B cell (primary cell): ENCODE measurements around the gene PLA2G4D. TPM values are rescaled to one million over a fixed set of nuclear protein-coding genes. Genes with fewer than 3 reads are reported as not detected.

ENCODE experiments used
- ATAC-seq: fragments of 200-7000 bp; cut with Tn5 transposase; one replicate; pipeline ENCODE4 v1.10.0; 2021; ENCODE audit warnings: low read depth, mild to moderate bottlenecking, moderate number of reproducible peaks, moderate library complexity
- CTCF ChIA-PET: fragments of 350-600 bp; sonication (Branson Sonifier 250); formaldehyde crosslinking; loops from one replicate; lab custom pipeline; 2021; ENCODE audit warnings: antibody characterized with exemption, inconsistent platforms; lab: Charles Lee
- POLR2A ChIA-PET: fragments of 350-600 bp; sonication (Branson Sonifier 250); formaldehyde crosslinking; loops from one replicate; lab custom pipeline; 2021; ENCODE audit warnings: antibody characterized with exemption; lab: Charles Lee
- DNase-seq: peaks from one replicate; pipeline ENCODE4 v3.0.0; 2013
- H2AFZ ChIP-seq: 2 replicates; pipeline ENCODE4 v1.6.1; 2012; ENCODE audit warnings: mild to moderate bottlenecking, low read depth, low read length; ENCODE audit not compliant: insufficient read depth, poor library complexity, severe bottlenecking
- H3K27ac ChIP-seq, 2 donors: 1 replicate in 1 of 2; 2 replicates in 1 of 2; pipeline ENCODE4 v1.5.1; 2012 to 2013; ENCODE audit warnings: low read length in 2 of 2, mild to moderate bottlenecking in 2 of 2, moderate library complexity in 1 of 2
- H3K27me3 ChIP-seq, 4 experiments: fragments of 200-600 bp in 1 of 4; sonication (generic) in 1 of 4; replicated peaks in 1 of 4; 1 replicate in 2 of 4; 2 replicates in 2 of 4; pipeline versions ENCODE4 v1.6.1 to v1.7.0; 2013 to 2016; ENCODE audit warnings: low read length in 3 of 4, mild to moderate bottlenecking in 2 of 4, mixed read lengths in 1 of 4, moderate library complexity in 1 of 4; ENCODE audit not compliant: insufficient read depth in 4 of 4, control insufficient read depth in 3 of 4; ENCODE audit errors: control extremely low read depth in 1 of 4
- H3K36me3 ChIP-seq, 2 experiments: replicated peaks in 1 of 2; 1 replicate in 1 of 2; 2 replicates in 1 of 2; pipeline versions ENCODE4 v1.6.1 to v1.7.1; 2013; ENCODE audit warnings: low read length in 1 of 2; ENCODE audit not compliant: insufficient read depth in 2 of 2, control insufficient read depth in 1 of 2; ENCODE audit errors: control extremely low read depth in 1 of 2, extremely low read depth in 1 of 2
- H3K4me1 ChIP-seq, 2 donors: fragments of 200-600 bp in 1 of 2; sonication (generic) in 1 of 2; 1 replicate in 1 of 2; 2 replicates in 1 of 2; pipeline versions ENCODE4 v1.5.1 to v1.6.1; 2013 to 2017; ENCODE audit warnings: low read length in 2 of 2; ENCODE audit not compliant: control insufficient read depth in 2 of 2, insufficient read depth in 2 of 2
- H3K4me2 ChIP-seq: replicated peaks from 2 replicates; pipeline ENCODE3; 2012; ENCODE audit warnings: mild to moderate bottlenecking, low read depth, low read length; ENCODE audit not compliant: poor library complexity, severe bottlenecking
- H3K4me3 ChIP-seq, 5 experiments: fragments of 200-600 bp in 1 of 5; sonication (generic) in 1 of 5; 1 replicate in 3 of 5; 2 replicates in 2 of 5; pipeline versions ENCODE4 v1.5.1 to v1.7.0; 2011 to 2016; ENCODE audit warnings: low read length in 4 of 5, mild to moderate bottlenecking in 4 of 5, low read depth in 2 of 5, control low read depth in 1 of 5, moderate library complexity in 1 of 5; ENCODE audit not compliant: insufficient read depth in 1 of 5; ENCODE audit errors: control extremely low read depth in 1 of 5, extremely low read depth in 1 of 5
- H3K79me2 ChIP-seq: fragments of 200-600 bp; sonication (generic); one replicate; pipeline ENCODE4 v1.6.0; 2016; ENCODE audit warnings: low read length; ENCODE audit not compliant: control insufficient read depth, insufficient read depth
- H3K9ac ChIP-seq: fragments of 200-600 bp; sonication (generic); 2 replicates; pipeline ENCODE4 v1.6.1; 2017; ENCODE audit warnings: mild to moderate bottlenecking, low read length, moderate library complexity
- H3K9me3 ChIP-seq, 3 donors: one replicate each; pipeline versions ENCODE4 v1.6.1 to v1.7.1; 2013; ENCODE audit warnings: low read length in 2 of 3; ENCODE audit not compliant: control insufficient read depth in 2 of 3, insufficient read depth in 1 of 3; ENCODE audit errors: control extremely low read depth in 1 of 3
- H4K20me1 ChIP-seq: 2 replicates; pipeline ENCODE4 v1.6.0; 2012; ENCODE audit warnings: mild to moderate bottlenecking, low read length; ENCODE audit not compliant: insufficient read depth, control insufficient read depth, poor library complexity, severe bottlenecking
- H3K27ac Mint-ChIP-seq: one replicate; pipeline ENCODE4 v1.8.0; 2021; ENCODE audit warnings: mixed read lengths
- H3K27me3 Mint-ChIP-seq: one replicate; pipeline ENCODE4 v1.8.0; 2021; ENCODE audit warnings: mixed read lengths
- H3K4me1 Mint-ChIP-seq: one replicate; pipeline ENCODE4 v1.8.0; 2021; ENCODE audit warnings: mixed read lengths
- H3K4me3 Mint-ChIP-seq: one replicate; pipeline ENCODE4 v1.8.0; 2021; ENCODE audit warnings: mixed read lengths
- H3K9me3 Mint-ChIP-seq: one replicate; pipeline ENCODE4 v1.8.0; 2022; ENCODE audit warnings: mixed read lengths; ENCODE audit not compliant: insufficient read depth
- EZH2 ChIP-seq: IDR thresholded peaks from 2 replicates; pipeline ENCODE4 v1.6.1; 2012; ENCODE audit warnings: borderline replicate concordance, low read depth, mild to moderate bottlenecking, moderate library complexity, low read length; ENCODE audit not compliant: insufficient read depth, poor library complexity, severe bottlenecking
- WGBS: methylation state at CpG from one replicate; pipeline ENCODE4 v1.1.5; 2013; ENCODE audit warnings: missing lambda C conversion rate; ENCODE audit not compliant: insufficient coverage; 5-methylcytosine and 5-hydroxymethylcytosine counted together
- intact Hi-C: fragments of 100-400 bp; cut with micrococcal nuclease; formaldehyde crosslinking; loops from one replicate; pipeline ENCODE4 v1.10.0; 2022
- polyA plus RNA-seq: library from polyadenylated mRNA; depleted of rRNA; stranded (reverse); fragments of >200 nt; gene quantifications from 2 replicates; pipeline ENCODE4 v1.2.3, GENCODE V29; 2012
- total RNA-seq, 2 donors: library from RNA; stranded (reverse); fragments of 120-200 nt in 1 of 2; gene quantifications; 1 replicate in 1 of 2; 2 replicates in 1 of 2; pipeline versions ENCODE4 v1.2.3 to v1.2.4, GENCODE V29; 2013 to 2022
- TF ChIP-seq, protein P1 (sequence below): fragments of 200-600 bp; IDR thresholded peaks from one replicate; pipeline ENCODE4 v1.8.0; 2022; ENCODE audit warnings: antibody characterized with exemption, mild to moderate bottlenecking

PLA2G4D gene
- total and polyA plus RNA-seq, 2 donors (not counting 1 experiment from before 2014, with no cell fraction given) = not detected

DNA sequence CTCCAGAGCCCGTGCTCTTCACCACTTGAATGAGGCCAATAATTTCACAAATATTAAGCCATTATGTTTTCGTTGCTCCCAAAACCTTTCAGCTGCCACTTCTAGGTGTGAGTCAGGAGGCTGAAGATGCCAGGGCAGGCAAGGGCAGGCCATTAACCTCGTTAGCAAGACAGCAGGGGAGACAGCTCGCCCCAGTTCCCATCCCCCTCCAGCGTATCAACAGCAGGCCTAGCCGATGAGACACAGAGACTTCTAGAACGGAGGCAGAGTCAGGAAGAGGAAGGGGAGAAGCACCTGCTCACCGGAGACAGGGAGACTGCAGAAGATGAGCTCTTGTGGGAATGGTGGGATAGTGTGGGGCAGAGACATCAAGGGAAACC, 45.6 kb downstream of the PLA2G4D start:
- H3K36me3 ChIP-seq = no peaks in the 10 kb centered on the region
- H3K4me3 ChIP-seq = no peak overlapping the region
- Mint-ChIP-seq H3K27me3 (peaks cover 18% of the 10 kb centered on the region), H3K9me3 (no peaks in the 10 kb centered on the region), H3K4me1 (no peaks in the 10 kb centered on the region), H3K4me3 (no peak overlapping the region), H3K27ac (no peak overlapping the region)
- no peaks in the 10 kb centered on the region for H3K4me1 ChIP-seq
- no peaks in the 10 kb centered on the region for H3K9me3 ChIP-seq
- 92% methylated on average over 3 of the region's 8 CpGs for WGBS
- H3K9ac ChIP-seq = no peak overlapping the region
- ATAC-seq (no peak), DNase-seq (no peak)
- H2AFZ ChIP-seq = no peak overlapping the region
- no peak overlapping the region for H3K4me2 ChIP-seq
- no peaks in the 10 kb centered on the region for H4K20me1 ChIP-seq
- POLR2A ChIA-PET = no interaction called here
- H3K27ac ChIP-seq = no peak overlapping the region
- CTCF ChIA-PET = no interaction called here
- H3K27me3 ChIP-seq = no peaks in the 10 kb centered on the region
- intact Hi-C loops = no loop called here
- H3K79me2 ChIP-seq = no peaks in the 10 kb centered on the region
- TF ChIP-seq EZH2 = no peak
- TF ChIP-seq, protein P1, sequence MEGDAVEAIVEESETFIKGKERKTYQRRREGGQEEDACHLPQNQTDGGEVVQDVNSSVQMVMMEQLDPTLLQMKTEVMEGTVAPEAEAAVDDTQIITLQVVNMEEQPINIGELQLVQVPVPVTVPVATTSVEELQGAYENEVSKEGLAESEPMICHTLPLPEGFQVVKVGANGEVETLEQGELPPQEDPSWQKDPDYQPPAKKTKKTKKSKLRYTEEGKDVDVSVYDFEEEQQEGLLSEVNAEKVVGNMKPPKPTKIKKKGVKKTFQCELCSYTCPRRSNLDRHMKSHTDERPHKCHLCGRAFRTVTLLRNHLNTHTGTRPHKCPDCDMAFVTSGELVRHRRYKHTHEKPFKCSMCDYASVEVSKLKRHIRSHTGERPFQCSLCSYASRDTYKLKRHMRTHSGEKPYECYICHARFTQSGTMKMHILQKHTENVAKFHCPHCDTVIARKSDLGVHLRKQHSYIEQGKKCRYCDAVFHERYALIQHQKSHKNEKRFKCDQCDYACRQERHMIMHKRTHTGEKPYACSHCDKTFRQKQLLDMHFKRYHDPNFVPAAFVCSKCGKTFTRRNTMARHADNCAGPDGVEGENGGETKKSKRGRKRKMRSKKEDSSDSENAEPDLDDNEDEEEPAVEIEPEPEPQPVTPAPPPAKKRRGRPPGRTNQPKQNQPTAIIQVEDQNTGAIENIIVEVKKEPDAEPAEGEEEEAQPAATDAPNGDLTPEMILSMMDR = no peak

DNA sequence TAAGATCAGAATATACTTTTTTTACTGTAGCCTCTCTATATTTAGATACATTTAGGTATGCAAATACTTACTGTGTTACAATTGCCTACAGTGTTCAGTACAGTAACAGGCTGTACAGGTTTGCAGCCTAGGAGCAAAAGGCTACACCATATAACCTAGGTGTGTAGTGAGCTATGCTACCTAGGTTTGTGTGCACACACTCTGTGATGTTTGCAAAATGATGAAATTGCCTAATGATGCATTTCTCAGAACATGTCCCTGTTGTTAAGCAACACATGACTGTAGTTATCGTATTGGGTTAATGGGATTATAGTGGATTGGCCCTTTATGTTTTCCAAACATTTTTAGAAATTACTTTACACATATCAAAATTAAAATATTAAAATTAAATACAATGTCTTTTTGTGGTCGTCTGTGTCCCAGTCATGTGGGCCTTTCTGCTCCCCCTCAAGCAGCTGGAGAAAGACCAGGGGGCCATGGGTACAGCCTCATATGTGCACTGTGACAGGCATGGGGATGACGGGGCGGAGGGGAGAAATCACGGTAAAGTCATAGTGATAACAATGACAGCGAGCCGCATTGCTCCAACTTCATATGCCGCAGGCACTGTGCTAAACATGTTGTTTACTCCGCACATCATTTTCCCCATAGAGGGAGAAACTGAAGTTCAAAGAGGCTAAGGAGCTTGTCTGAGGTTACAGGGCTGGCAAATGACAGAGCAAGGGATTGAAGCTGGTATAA, 46.1 kb downstream of the PLA2G4D start:
- Mint-ChIP-seq H3K4me1 (no peaks in the 10 kb centered on the region), H3K27ac (no peak overlapping the region), H3K4me3 (no peak overlapping the region), H3K9me3 (no peaks in the 10 kb centered on the region), H3K27me3 (peaks cover 18% of the 10 kb centered on the region)
- CTCF ChIA-PET = no interaction called here
- 95% methylated on average over 6 of the region's 9 CpGs for WGBS
- no peaks in the 10 kb centered on the region for H3K9me3 ChIP-seq
- no peaks in the 10 kb centered on the region for H3K4me1 ChIP-seq
- no peak overlapping the region for H3K4me3 ChIP-seq
- no peak overlapping the region for H3K27ac ChIP-seq
- no peaks in the 10 kb centered on the region for H3K79me2 ChIP-seq
- POLR2A ChIA-PET = no interaction called here
- ATAC-seq = no peak
- H3K36me3 ChIP-seq = no peaks in the 10 kb centered on the region
- intact Hi-C loops = no loop called here
- TF ChIP-seq EZH2 = no peak
- TF ChIP-seq, protein P1 = no peak
- no peaks in the 10 kb centered on the region for H3K27me3 ChIP-seq
- no peak overlapping the region for H3K4me2 ChIP-seq
- H2AFZ ChIP-seq = no peak overlapping the region
- H4K20me1 ChIP-seq = no peaks in the 10 kb centered on the region
- DNase-seq = no peak
- H3K9ac ChIP-seq = no peak overlapping the region
